SK-N-SH (cell line): Measurements from ENCODE around the gene EML3. TPM values are rescaled to one million over a fixed set of nuclear protein-coding genes. Genes with fewer than 3 reads are reported as not detected.

ENCODE experiments used
- CTCF ChIA-PET: fragments of 300-600, 350-600 bp; formaldehyde crosslinking; extraction: SDS; loops from one replicate; lab custom pipeline; 2021; lab: Yijun Ruan, JAX
- POLR2A ChIA-PET: fragments of 350-600 bp; sonication (Branson Sonifier 250); formaldehyde crosslinking; extraction: SDS; loops from one replicate; lab custom pipeline; 2020; ENCODE audit warnings: antibody characterized with exemption, inconsistent platforms; lab: Yijun Ruan, JAX
- DNase-seq: peaks from one replicate; pipeline ENCODE4 v3.0.0; 2012
- H2AFZ ChIP-seq: fragments of 200-600 bp; sonication (generic); 2 replicates; pipeline ENCODE4 v1.8.1; 2016; ENCODE audit warnings: antibody characterized with exemption, mild to moderate bottlenecking, low read depth
- H3F3A ChIP-seq: fragments of 200-600 bp; sonication (generic); replicated peaks from 2 replicates; pipeline ENCODE3; 2016; ENCODE audit warnings: antibody characterized with exemption, mild to moderate bottlenecking; ENCODE audit not compliant: insufficient read depth
- H3K27ac ChIP-seq, 2 experiments: fragments of 200-500 bp in 1 of 2; fragments of 200-600 bp in 1 of 2; sonication (Bioruptor generic) in 1 of 2; sonication (generic), shearing (Covaris generic) in 1 of 2; 2 replicates each; pipeline versions ENCODE4 v1.5.1 to v1.6.1; 2014 to 2016; ENCODE audit warnings: low read depth in 2 of 2, inconsistent platforms in 1 of 2, low read length in 1 of 2, mild to moderate bottlenecking in 1 of 2, mixed read lengths in 1 of 2
- H3K27me3 ChIP-seq: fragments of 200-600 bp; sonication (generic), shearing (Covaris generic); 2 replicates; pipeline ENCODE4 v1.6.1; 2016; ENCODE audit warnings: mixed run types; ENCODE audit not compliant: insufficient read depth
- H3K36me3 ChIP-seq, 2 experiments: fragments of 200-500 bp in 1 of 2; fragments of 200-600 bp in 1 of 2; sonication (Bioruptor generic) in 1 of 2; sonication (generic) in 1 of 2; replicated peaks in 1 of 2; 2 replicates each; pipeline versions ENCODE3 to v1.5.1; 2014 to 2016; ENCODE audit warnings: low read length in 1 of 2, mild to moderate bottlenecking in 1 of 2; ENCODE audit not compliant: insufficient read depth in 2 of 2, control insufficient read depth in 1 of 2
- H3K4me1 ChIP-seq, 2 experiments: fragments of 200-500 bp in 1 of 2; fragments of 200-600 bp in 1 of 2; sonication (Bioruptor generic) in 1 of 2; sonication (generic), shearing (Covaris generic) in 1 of 2; 2 replicates each; pipeline versions ENCODE4 v1.5.1 to v1.6.1; 2014 to 2016; ENCODE audit warnings: low read depth in 1 of 2, low read length in 1 of 2, mixed run types in 1 of 2; ENCODE audit not compliant: insufficient read depth in 2 of 2, control insufficient read depth in 1 of 2
- H3K4me2 ChIP-seq: fragments of 200-600 bp; sonication (generic), shearing (Covaris generic); 2 replicates; pipeline ENCODE4 v1.6.1; 2017; ENCODE audit warnings: mixed run types
- H3K4me3 ChIP-seq, 2 experiments: fragments of 200-500 bp in 1 of 2; fragments of 200-600 bp in 1 of 2; sonication (Bioruptor generic) in 1 of 2; sonication (generic), shearing (Covaris generic) in 1 of 2; 2 replicates each; pipeline versions ENCODE4 v1.5.1 to v1.8.1; 2014 to 2016; ENCODE audit warnings: low read depth in 2 of 2, inconsistent platforms in 1 of 2, low read length in 1 of 2, mild to moderate bottlenecking in 1 of 2, mixed read lengths in 1 of 2, moderate library complexity in 1 of 2
- H3K79me2 ChIP-seq: fragments of 200-600 bp; sonication (generic); 2 replicates; pipeline ENCODE4 v1.8.1; 2017; ENCODE audit warnings: mild to moderate bottlenecking; ENCODE audit not compliant: insufficient read depth
- H3K9ac ChIP-seq: fragments of 200-600 bp; sonication (generic); 2 replicates; pipeline ENCODE4 v1.6.1; 2017; ENCODE audit warnings: mixed run types
- H3K9me2 ChIP-seq: fragments of 200-600 bp; sonication (generic); 2 replicates; pipeline ENCODE4 v1.6.1; 2017; ENCODE audit warnings: mixed run types
- H3K9me3 ChIP-seq: fragments of 200-600 bp; sonication (generic); 2 replicates; pipeline ENCODE4 v1.6.1; 2017; ENCODE audit warnings: mixed run types, mild to moderate bottlenecking, moderate library complexity
- H4K20me1 ChIP-seq: fragments of 200-600 bp; sonication (generic); 2 replicates; pipeline ENCODE4 v1.6.1; 2017; ENCODE audit warnings: mild to moderate bottlenecking, mixed run types; ENCODE audit not compliant: insufficient read depth
- CHD2 ChIP-seq: fragments of 150-350 bp; IDR thresholded peaks from 2 replicates; pipeline ENCODE4 v1.6.1; 2018; ENCODE audit warnings: low read length; ENCODE audit not compliant: partially characterized antibody
- CTCF ChIP-seq: fragments of 200-600 bp; sonication (generic); IDR thresholded peaks from 2 replicates; pipeline ENCODE4 v1.6.1; 2017; ENCODE audit warnings: antibody characterized with exemption, mild to moderate bottlenecking, moderate library complexity
- EZH2phosphoT487 ChIP-seq: fragments of 200-600 bp; sonication (generic); IDR thresholded peaks from 2 replicates; pipeline ENCODE4 v1.6.1; 2017; ENCODE audit warnings: low read depth, mixed run types, mild to moderate bottlenecking, antibody characterized with exemption, moderate library complexity, borderline replicate concordance
- FOSL2 ChIP-seq: IDR thresholded peaks from 2 replicates; pipeline ENCODE4 v1.4.0; 2012; ENCODE audit warnings: low read depth, mild to moderate bottlenecking, moderate library complexity, borderline replicate concordance
- FOXM1 ChIP-seq: IDR thresholded peaks from 2 replicates; pipeline ENCODE4 v1.4.0; 2012; ENCODE audit warnings: low read depth, mild to moderate bottlenecking
- GABPA ChIP-seq: IDR thresholded peaks from 2 replicates; pipeline ENCODE4 v1.4.0; 2012; ENCODE audit warnings: low read depth, mild to moderate bottlenecking
- JUND ChIP-seq: IDR thresholded peaks from 2 replicates; pipeline ENCODE4 v1.4.0; 2012
- MEF2A ChIP-seq: IDR thresholded peaks from 2 replicates; pipeline ENCODE4 v1.4.0; 2012; ENCODE audit warnings: low read depth, borderline replicate concordance
- NRF1 ChIP-seq: IDR thresholded peaks from 2 replicates; pipeline ENCODE4 v1.6.1; 2012; ENCODE audit warnings: low read depth, mild to moderate bottlenecking, low read length
- PBX3 ChIP-seq: IDR thresholded peaks from 2 replicates; pipeline ENCODE4; 2012
- RFX5 ChIP-seq: IDR thresholded peaks from 2 replicates; pipeline ENCODE4 v1.6.1; 2012; ENCODE audit warnings: mild to moderate bottlenecking, improper control_type of control experiment, low read length
- SIN3A ChIP-seq: IDR thresholded peaks from 2 replicates; pipeline ENCODE4 v1.6.1; 2012; ENCODE audit warnings: low read depth, mild to moderate bottlenecking, low read length, moderate library complexity, borderline replicate concordance
- SMC3 ChIP-seq: IDR thresholded peaks from 2 replicates; pipeline ENCODE4 v1.6.1; 2012; ENCODE audit warnings: low read depth, low read length, improper control_type of control experiment
- TEAD4 ChIP-seq: IDR thresholded peaks from 2 replicates; pipeline ENCODE4 v1.4.0; 2012; ENCODE audit warnings: mild to moderate bottlenecking, borderline replicate concordance; ENCODE audit not compliant: insufficient read depth
- USF1 ChIP-seq: IDR thresholded peaks from 2 replicates; pipeline ENCODE4 v1.4.0; 2012; ENCODE audit warnings: low read depth, borderline replicate concordance
- WGBS: methylation state at CpG from one replicate; pipeline ENCODE4 v1.1.6; 2017; ENCODE audit warnings: low lambda C conversion rate; 5-methylcytosine and 5-hydroxymethylcytosine counted together
- polyA plus RNA-seq, 3 experiments: library from polyadenylated mRNA; depleted of rRNA; stranded (reverse); fragments of >200 nt; gene quantifications; 2 replicates each; pipeline ENCODE4 v1.2.3, GENCODE V29; 2012
- TF ChIP-seq, protein P1 (sequence below): IDR thresholded peaks from 2 replicates; pipeline ENCODE4 v1.4.0; 2012; ENCODE audit warnings: low read depth, borderline replicate concordance

The EML3 gene
- polyA plus RNA-seq, 1 of the 3 experiments (the other 2 are of a cell fraction), result 43.0 TPM

- WGBS, result 90% methylated on average over 5 of the region's 17 CpGs
Measured at GRCh38 chr11:62575156-62575555, 37.4 kb downstream of the EML3 start.

GRCh38 chr11:62574363-62575071, 38.1 kb downstream of the EML3 start:
- Histone ChIP-seq H3K79me2 (peaks cover 60% of the 10 kb centered on the region), H3K36me3 (peaks cover 34 to 57% of the 10 kb centered on the region in 2 experiments)

More at GRCh38 chr11:62575156-62575555, 37.4 kb downstream of the EML3 start:
- no peaks in the 10 kb centered on the region for H3K27me3 ChIP-seq
- TF ChIP-seq JUND (no peak), NRF1 (no peak), GABPA (no peak), FOSL2 (no peak)
- H3K9ac ChIP-seq, result peak overlapping the region; percentile 82
- no peak for DNase-seq
- peak overlapping the region; percentile 83 to 87; a peak in 2 of 4 replicates for H3K27ac ChIP-seq
- H2AFZ ChIP-seq, result no peak overlapping the region
- peaks cover 19 to 28% of the 10 kb centered on the region in 2 experiments; a peak in 3 of 4 replicates for H3K4me1 ChIP-seq
- H4K20me1 ChIP-seq, result peaks cover 22% of the 10 kb centered on the region
- peak overlapping the region in 1 of 2 experiments; percentile 63; a peak in 1 of 4 replicates for H3K4me3 ChIP-seq
- ChIA-PET POLR2A (interaction anchor here (0.9 to 2.0 kb wide), 4 partner anchors 10 to 90 kb away, joined by 3 to 47 read pairs (median 10); partner anchors contain the start of genes C11orf98, CSKMT and TUT1), CTCF (interaction anchor here (0.7 to 1.8 kb wide), 4 partner anchors 14 to 37 kb away, joined by 3 to 5 read pairs (median 3); no protein-coding TSS in a partner anchor)
- peaks cover 53% of the 10 kb centered on the region for H3K79me2 ChIP-seq
- no peaks in the 10 kb centered on the region for H3K9me3 ChIP-seq
- peaks cover 10% of the 10 kb centered on the region for H3F3A ChIP-seq
- H3K4me2 ChIP-seq, result peak overlapping the region; percentile 80
- H3K36me3 ChIP-seq, result peaks cover 34 to 54% of the 10 kb centered on the region in 2 experiments
- no peaks in the 10 kb centered on the region for H3K9me2 ChIP-seq

More at GRCh38 chr11:62574363-62575071, 38.1 kb downstream of the EML3 start:
- Histone ChIP-seq H3K27ac (peak overlapping the region; percentile 83 to 87), H3F3A (peaks cover 13% of the 10 kb centered on the region), H2AFZ (peak overlapping the region; percentile 61), H3K27me3 (no peaks in the 10 kb centered on the region), H4K20me1 (peaks cover 27% of the 10 kb centered on the region), H3K4me1 (peaks cover 19 to 28% of the 10 kb centered on the region in 2 experiments; a peak in 3 of 4 replicates), H3K9ac (peak overlapping the region; percentile 82), H3K4me3 (peak overlapping the region; percentile 52 to 63), H3K9me2 (no peaks in the 10 kb centered on the region), H3K9me3 (no peaks in the 10 kb centered on the region), H3K4me2 (peak overlapping the region; percentile 80)
- WGBS, result 38% methylated on average over 25 of the region's 33 CpGs
- ChIA-PET CTCF (interaction anchor here (0.7 to 3.2 kb wide), 7 partner anchors 13 to 180 kb away, joined by 3 to 14 read pairs (median 3); partner anchors contain the start of gene TUT1), POLR2A (interaction anchor here (0.6 to 2.0 kb wide), 25 partner anchors 9 to 759 kb away, joined by 3 to 47 read pairs (median 4); partner anchors contain the start of genes AHNAK, B3GAT3, C11orf98 and CSKMT)
- peak; percentile 67 for DNase-seq
- TF ChIP-seq TEAD4 (no peak), MEF2A (no peak), USF1 (no peak), EZH2phosphoT487 (no peak), CTCF (no peak), GABPA (no peak), CHD2 (no peak), SIN3A (no peak), FOSL2 (no peak), FOXM1 (no peak), SMC3 (no peak), RFX5 (no peak), PBX3 (no peak; the same call in 1 of the 2 replicates)
- TF ChIP-seq, protein P1, sequence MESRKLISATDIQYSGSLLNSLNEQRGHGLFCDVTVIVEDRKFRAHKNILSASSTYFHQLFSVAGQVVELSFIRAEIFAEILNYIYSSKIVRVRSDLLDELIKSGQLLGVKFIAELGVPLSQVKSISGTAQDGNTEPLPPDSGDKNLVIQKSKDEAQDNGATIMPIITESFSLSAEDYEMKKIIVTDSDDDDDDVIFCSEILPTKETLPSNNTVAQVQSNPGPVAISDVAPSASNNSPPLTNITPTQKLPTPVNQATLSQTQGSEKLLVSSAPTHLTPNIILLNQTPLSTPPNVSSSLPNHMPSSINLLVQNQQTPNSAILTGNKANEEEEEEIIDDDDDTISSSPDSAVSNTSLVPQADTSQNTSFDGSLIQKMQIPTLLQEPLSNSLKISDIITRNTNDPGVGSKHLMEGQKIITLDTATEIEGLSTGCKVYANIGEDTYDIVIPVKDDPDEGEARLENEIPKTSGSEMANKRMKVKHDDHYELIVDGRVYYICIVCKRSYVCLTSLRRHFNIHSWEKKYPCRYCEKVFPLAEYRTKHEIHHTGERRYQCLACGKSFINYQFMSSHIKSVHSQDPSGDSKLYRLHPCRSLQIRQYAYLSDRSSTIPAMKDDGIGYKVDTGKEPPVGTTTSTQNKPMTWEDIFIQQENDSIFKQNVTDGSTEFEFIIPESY, result no peak
